Coronary artery (tissue), 2 donors: ENCODE measurements around the gene GIMAP6.
A peak's percentile ranks its signal among the peaks of the same experiment; 100 is the strongest.
"Not testable (repeated sequence)": the region's sequence is repeated elsewhere in the genome, so short reads cannot be mapped to it uniquely, and the experiment has no call there.

Experiments
- DNase-seq: peaks from one replicate; pipeline ENCODE4 v3.0.0-alpha.2; 2017; ENCODE audit warnings: low spot score
- H3K27ac ChIP-seq, 2 donors: fragments of 200-600 bp; sonication (generic); one replicate each; pipeline ENCODE4 v1.5.1; 2016 to 2019
- H3K4me3 ChIP-seq: fragments of 200-600 bp; sonication (generic); 2 replicates; pipeline ENCODE4 v1.5.1; 2016; ENCODE audit warnings: mild to moderate bottlenecking, moderate library complexity
- TF ChIP-seq, protein P1 (sequence below): fragments of 200-600 bp; sonication (generic); IDR thresholded peaks from one replicate; pipeline ENCODE4 v1.5.1; 2019; ENCODE audit warnings: antibody characterized with exemption

Gene GIMAP6

GRCh38 chr7:150631866-150632864 lies at the start of gene GIMAP6:
GIMAP6 (minus strand) TSS chr7:150632385; CDS start chr7:150630142, 2,243 bp downstream.
- TF ChIP-seq, protein P1, sequence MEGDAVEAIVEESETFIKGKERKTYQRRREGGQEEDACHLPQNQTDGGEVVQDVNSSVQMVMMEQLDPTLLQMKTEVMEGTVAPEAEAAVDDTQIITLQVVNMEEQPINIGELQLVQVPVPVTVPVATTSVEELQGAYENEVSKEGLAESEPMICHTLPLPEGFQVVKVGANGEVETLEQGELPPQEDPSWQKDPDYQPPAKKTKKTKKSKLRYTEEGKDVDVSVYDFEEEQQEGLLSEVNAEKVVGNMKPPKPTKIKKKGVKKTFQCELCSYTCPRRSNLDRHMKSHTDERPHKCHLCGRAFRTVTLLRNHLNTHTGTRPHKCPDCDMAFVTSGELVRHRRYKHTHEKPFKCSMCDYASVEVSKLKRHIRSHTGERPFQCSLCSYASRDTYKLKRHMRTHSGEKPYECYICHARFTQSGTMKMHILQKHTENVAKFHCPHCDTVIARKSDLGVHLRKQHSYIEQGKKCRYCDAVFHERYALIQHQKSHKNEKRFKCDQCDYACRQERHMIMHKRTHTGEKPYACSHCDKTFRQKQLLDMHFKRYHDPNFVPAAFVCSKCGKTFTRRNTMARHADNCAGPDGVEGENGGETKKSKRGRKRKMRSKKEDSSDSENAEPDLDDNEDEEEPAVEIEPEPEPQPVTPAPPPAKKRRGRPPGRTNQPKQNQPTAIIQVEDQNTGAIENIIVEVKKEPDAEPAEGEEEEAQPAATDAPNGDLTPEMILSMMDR: no peak
- Histone ChIP-seq H3K27ac (peak within 1 kb of the TSS in 1 of 2 donors; percentile 79), H3K4me3 (peak within 1 kb of the TSS; percentile 66)
- DNase-seq: no peak

GRCh38 chr7:150680364-150680763 lies 48.2 kb upstream of the GIMAP6 start:
- not testable (repeated sequence) for H3K4me3 ChIP-seq, DNase-seq, H3K27ac ChIP-seq

DNA sequence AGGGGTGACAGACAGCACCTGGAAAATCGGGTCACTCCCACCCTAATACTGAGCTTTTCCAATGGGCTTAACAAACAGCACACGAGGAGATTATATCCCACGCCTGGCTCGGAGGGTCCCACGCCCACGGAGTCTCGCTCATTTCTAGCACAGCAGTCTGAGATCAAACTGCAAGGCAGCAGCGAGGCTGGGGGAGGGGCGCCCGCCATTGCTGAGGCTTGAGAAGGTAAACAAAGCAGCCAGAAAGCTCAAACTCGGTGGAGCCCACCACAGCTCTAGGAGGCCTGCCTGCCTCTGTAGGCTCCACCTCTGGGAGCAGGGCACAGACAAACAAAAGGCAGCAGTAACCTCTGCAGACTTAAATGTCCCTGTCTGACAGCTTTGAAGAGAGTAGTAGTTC lies 46.4 kb upstream of the GIMAP6 start:
- not testable (repeated sequence) for DNase-seq, H3K27ac ChIP-seq, H3K4me3 ChIP-seq

DNA sequence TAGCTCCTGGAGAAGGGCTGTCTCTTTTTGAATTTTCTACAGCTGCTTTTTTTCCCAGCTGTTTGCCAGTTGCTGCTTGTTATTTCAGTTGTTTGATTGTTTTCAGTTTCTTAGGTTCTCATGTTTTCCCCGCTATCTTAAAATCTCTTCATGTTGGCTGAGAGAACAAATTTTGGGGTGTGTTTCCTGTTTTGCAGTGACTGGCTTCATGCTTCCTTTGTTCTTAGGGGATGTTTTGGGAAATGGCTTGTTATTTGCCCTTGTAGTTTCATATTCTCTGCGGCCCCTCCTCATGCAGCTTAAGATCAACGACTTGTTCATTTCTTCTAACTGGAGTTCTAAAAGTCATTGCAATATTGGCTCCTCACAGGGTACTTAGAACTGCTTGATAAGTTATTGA lies 44.7 kb upstream of the GIMAP6 start:
- H3K27ac ChIP-seq: peak overlapping the region in 1 of 2 donors; percentile 37
- not testable (repeated sequence) for H3K4me3 ChIP-seq, DNase-seq

- peak overlapping the region in 1 of 2 donors; percentile 37 for H3K27ac ChIP-seq
- not testable (repeated sequence) for DNase-seq, H3K4me3 ChIP-seq
Observed at GRCh38 chr7:150676276-150676675, 44.1 kb upstream of the GIMAP6 start.

DNA sequence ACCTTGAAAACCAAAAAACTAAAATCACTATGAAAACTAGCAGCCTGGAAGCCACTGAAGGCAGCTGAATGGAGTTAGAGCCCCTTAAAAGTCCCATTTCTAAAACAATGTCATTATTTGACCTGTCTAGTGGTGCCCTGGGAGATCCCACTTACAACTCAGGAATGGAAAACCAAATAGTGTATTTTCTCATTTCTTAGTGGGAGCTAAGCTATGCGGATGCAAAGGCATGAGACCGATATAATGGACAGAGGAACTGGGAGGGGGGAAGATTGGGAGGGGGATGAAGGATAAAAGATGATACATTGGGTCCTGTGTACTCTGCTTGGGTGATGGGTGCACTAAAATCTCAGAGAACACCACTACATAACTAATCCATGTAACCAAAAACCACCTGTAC lies 43.5 kb upstream of the GIMAP6 start:
- peak overlapping the region in 1 of 2 donors; percentile 43 for H3K27ac ChIP-seq
- no peak overlapping the region for H3K4me3 ChIP-seq
- TF ChIP-seq, protein P1: no peak
- no peak for DNase-seq

- DNase-seq, H3K27ac ChIP-seq, H3K4me3 ChIP-seq: not testable (repeated sequence)
Observed at GRCh38 chr7:150671798-150672585, 39.8 kb upstream of the GIMAP6 start.

DNA sequence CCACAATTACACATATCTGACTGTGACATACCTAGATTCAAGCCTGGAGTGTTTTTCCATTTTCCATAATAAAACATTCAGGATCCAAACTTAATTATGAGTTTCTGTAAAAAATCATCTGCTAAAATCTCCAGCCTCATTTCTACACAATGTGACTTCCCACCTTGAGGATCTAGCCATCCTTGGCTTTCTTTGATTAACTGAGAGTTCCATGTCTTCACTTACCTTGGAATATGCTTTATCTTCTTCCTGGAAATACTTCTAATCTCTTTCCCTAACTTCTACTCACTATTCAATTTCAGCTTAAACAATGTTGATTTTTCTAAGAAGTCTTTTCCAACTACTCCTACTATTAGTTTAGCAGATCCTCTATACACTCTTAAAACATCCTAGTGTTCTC lies 36.8 kb upstream of the GIMAP6 start:
- Histone ChIP-seq H3K27ac (no peak overlapping the region), H3K4me3 (no peak overlapping the region)
- TF ChIP-seq, protein P1: no peak
- no peak for DNase-seq

DNA sequence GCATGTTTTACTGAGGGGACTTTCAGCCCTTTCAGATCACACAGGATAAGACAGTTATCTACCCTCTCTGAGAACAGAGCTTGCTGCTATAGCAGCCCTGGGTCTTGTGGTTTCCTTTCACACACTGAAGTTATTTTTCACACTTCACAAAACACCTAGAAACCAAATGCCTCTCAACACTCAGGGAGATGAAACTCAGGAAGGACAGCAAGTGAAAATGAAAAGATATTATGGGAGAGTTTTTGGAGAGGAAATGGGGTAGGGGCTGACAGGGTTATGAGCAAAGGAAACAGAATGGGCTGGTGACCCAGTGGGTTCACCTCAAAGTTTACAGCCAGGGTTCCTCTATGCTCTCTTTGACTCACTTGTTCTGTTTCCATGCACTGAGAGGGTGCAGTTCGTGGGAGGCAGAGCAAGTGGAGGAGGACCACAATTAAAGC lies 36.3 kb upstream of the GIMAP6 start:
- Histone ChIP-seq H3K27ac (no peak overlapping the region), H3K4me3 (no peak overlapping the region)
- DNase-seq: no peak
- TF ChIP-seq, protein P1: no peak
